Activated naive CD4-positive, alpha-beta T cell treated with anti-CD3 and anti-CD28 coated beads, Interleukin-2, amount 50 U/mL, for 16 hours (primary cell): Measurements from ENCODE around the gene NKAP.
"Not testable (repeated sequence)": the region's sequence is repeated elsewhere in the genome, so short reads cannot be mapped to it uniquely, and the experiment has no call there.

Source experiments
- DNase-seq: peaks from one replicate; pipeline ENCODE4 v3.0.0-alpha.2; 2020

Gene NKAP

DNA sequence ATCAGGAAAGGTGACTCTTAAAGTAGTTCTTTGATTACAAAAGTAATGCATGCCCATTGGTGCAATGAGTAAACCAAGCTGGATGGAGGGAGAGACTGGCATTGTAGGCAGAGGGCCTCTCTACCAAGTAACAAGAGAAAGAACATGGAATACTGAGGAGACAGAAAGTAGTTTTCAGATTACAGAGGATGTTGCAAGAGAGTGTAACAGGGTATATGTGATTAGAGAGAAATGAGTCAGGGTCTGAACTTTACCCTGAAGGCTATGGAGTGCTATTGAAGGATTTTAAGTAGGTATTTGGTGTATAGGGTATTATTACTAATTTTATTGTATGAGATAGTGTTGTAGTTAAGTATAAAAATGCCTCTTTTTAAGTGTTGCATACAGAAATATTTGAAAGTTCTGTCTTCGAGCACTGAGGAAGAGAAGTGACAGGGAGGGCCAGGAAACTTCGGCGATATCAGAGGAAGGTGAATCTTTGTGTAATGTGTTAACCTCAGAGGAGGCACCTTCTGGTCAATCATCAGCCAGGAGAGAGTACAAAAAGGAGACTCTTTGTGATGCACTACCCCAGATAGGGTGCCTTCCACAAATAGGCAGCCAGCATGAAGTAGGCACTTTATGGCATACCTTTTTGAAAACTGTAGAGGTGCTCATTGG lies 8.2 kb downstream of the NKAP start:
- no peak for DNase-seq

DNA sequence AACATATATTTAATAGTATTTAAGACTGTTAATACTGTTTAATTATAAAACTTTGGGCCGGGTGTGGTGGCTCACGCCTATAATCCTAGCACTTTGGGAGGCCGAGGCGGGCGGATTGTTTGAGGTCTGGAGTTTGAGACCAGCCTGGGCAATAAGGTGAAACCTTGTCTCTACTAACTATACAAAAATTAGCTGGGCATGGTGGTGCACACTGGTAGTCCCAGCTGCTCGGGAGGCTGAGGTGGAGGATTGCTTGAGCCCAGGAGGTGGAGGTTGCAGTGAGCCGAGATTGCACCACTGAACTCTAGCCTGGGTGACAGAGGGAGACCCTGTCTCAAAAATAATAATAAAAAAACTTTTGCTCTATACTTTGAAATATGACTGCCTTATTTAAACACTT lies 21.2 kb downstream of the NKAP start:
- not testable (repeated sequence) for DNase-seq

DNA sequence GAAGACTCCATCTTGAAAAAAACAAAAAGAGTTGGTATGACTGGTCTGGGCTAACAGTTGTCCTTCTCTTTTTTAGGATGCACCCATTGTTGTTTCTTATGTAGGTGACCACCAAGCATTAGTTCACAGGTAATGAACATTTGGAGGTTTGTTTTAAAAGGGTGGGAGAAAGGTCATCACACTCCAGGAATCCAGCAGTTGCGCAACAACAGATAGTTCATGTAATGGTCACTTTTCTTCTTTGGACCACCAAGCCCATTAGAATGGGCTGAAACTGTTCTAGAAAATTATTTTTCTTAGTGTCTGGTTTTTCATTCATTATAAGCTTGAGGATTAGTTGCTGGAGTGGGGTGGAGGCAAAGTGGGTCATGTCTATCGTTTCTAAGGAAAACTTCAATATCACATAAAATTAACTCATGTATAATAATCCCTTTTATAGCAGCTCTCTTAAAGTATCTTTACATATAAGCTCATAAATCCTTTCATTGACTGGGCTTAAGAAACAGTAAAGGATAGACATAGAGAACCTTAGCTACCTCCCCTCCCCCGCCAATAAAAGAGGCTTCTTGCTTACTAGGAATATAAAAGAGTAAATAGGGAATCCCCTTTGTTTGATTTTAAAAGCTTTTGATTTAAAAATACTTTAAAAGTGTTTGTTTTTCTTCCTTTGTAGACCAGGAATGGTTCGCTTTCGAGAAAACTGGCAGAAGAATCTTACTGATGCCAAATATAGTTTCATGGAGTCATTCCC lies 23.5 kb downstream of the NKAP start:
- DNase-seq: no peak

DNA sequence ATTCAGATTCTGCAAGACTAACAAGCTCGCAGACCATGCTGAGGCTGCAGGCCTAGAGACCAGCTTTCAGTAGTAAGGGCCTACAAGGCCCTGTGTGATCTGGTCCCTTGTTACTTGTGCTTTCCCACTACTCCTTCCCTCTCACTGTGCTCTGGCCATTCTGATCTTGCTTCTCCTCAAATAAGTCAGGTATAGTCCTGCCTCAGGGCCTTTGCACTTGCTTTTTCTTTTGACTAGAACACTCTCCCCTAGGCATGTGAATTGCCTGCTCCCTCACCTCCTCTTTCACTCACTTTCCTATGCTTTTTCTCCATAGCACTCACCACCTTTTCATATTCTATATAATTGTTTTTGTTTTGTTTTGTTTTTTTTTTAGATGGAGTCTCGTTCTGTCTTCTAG lies 25.7 kb downstream of the NKAP start:
- DNase-seq: no peak

DNA sequence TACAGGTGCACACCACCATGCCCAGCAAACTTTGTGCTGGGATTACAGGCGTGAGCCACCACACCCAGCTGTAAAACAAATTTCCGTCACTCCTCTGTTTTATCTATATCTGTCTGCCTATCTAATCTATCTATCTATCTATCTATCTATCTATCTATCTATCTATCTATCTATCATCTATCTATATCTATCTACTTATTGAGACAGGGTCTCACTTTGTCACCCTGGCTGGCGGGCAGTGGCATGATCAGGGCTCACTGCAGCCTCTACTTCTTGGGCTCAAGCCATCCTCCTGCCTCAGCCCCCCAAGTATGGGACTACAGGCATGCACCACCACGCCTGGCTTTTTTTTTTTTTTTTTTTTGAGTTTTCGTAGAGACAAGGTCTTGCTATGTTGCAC lies 27.2 kb downstream of the NKAP start:
- DNase-seq: no peak

DNA sequence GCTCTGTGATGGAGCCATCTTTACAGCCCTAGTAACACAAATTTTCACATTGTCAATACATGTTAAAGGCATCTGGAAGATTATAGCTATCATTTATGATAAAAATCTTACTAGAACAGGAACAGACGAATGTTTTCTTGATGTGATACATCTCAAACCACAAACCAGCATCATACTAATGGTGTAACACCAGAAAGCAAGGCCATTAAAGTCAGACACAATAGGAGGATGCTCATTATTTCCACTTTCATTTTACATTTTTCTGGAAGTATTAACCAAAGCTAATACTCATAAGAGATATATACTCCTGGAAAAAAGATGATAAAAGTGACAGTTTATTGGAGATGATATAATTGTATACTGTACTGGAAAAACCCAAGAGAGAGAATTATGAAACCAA lies 42.6 kb downstream of the NKAP start:
- DNase-seq: no peak

DNA sequence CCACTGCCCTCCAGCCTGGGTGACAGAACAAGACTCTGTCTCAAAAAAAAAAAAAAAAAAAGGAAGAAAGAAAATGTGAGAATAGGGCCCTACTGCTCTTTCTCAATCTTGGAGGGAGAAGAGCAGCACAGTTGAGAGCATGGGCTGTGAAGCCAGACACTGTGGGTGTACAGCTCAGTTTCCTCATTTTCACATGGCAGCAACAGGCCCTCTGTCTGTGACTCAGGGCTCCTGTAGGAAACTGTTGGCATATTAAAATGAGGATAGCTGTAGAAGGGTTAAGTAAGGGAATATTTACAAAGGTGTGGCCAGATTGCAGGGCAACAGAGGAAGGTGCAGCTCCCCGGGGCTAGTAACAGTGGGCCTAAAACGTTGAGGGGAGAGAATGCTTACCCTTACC lies 44.4 kb downstream of the NKAP start:
- DNase-seq: no peak

DNA sequence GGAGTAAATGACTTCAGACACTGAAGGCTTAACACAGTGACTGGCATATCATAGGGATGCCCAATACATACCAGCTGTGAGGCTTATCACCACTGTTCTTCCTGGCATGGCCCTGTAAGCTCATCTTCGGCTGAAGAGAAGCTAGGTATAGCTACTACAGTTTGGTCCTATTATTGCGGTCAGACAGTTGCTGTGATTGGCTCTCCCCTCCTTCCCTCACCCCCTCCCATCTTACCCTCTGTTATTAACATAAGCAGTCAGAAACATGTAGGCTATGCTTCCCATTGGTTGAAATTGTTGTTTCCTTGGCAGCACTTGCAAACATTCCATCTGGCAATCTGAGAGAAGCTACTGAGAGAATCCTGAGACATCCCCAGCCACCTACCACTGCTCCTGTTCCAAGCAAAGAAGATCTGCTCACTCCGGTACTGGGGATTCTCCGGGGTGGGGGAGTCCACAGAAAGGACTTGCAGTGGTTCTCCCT lies 47.7 kb downstream of the NKAP start, which contains the start of gene AKAP14:
Gene AKAP14, plus strand, starts transcription at position 51 of the 484 bp plus-strand sequence. CDS start 7,331 bp downstream, outside the sequence.
- no peak for DNase-seq

DNA sequence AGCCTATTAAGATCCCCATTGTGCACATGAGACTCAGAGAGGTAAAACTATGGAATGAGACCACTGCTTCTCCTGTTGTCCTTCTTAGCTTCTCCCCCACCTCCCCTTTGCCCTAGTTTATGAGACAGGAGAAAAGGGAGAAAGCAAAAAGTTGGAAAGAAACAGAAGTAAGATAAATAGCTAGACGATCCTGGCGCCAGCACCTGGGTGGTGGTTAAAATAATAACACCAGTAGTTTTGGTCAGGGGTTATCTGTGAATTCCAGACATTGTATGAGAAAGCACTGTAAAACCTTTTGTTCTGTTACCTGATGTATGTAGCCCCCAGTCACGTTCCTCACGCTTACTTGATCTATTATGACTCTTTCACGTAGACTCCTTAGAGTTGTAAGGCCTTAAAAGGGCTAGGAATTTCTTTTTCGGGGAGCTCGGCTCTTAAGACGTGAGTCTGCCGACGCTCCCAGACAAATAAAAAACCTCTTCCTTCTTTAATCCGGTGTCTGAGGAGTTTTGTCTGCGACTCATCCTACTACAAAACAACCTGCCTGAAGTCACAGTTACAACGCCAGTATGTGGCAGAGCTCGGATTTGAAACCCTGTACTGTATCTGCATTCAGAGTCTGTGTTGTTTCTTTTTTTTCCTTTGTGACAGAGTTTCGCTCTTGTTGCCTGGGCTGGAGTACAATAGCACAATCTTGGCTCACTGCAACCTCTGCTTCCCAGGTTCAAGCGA lies 51.4 kb downstream of the NKAP start:
- DNase-seq: not testable (repeated sequence)

DNA sequence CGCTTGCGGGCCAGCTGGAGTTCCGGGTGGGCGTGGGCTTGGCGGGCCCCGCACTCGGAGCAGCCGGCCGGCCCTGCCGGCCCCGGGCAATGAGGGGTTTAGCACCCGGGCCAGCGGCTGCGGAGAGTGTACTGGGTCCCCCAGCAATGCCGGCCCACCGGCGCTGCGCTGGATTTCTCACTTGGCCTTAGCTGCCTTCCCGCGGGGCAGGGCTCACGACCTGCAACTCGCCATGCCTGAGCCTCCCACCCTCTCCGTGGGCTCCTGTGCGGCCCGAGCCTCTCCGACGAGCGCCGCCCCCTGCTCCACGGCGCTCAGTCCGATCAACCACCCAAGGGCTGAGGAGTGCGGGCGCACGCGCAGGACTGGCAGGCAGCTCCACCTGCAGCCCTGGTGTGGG lies 52.9 kb downstream of the NKAP start:
- not testable (repeated sequence) for DNase-seq

DNA sequence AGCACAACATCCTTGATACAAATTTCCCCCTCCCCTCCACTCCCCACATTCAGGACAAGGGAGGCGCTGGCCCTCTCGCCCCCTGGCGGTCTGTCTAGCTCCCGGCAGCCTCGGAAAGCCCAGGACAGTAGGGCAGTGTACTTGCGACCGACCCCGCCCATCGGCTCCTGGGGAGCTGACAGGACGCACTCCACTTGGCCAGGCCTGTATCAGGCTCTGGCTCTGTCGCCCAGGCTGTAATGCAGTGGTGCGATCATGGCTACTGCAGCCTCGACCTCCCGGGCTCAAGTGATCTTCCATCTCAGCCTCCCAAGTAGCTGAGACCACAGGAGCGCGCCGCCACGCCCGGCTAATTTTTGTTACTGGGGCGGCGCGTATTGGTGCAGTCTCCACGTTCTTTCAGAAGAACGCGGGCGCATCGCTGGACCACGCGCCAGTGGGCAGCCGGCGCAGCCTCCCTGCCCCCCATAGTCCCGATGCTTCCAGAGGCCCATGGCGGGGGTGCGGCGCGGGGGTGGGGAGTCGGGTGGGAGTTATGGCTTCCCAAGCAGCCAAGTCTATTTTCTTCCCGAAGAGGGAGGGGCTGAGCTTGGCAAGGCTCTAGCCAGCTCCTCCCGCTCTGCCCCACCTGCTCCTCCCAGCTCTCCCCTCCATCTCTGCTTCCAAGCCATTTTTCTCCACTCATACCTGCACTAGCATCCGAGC lies 55.7 kb downstream of the NKAP start:
- peak; percentile 54 for DNase-seq

DNA sequence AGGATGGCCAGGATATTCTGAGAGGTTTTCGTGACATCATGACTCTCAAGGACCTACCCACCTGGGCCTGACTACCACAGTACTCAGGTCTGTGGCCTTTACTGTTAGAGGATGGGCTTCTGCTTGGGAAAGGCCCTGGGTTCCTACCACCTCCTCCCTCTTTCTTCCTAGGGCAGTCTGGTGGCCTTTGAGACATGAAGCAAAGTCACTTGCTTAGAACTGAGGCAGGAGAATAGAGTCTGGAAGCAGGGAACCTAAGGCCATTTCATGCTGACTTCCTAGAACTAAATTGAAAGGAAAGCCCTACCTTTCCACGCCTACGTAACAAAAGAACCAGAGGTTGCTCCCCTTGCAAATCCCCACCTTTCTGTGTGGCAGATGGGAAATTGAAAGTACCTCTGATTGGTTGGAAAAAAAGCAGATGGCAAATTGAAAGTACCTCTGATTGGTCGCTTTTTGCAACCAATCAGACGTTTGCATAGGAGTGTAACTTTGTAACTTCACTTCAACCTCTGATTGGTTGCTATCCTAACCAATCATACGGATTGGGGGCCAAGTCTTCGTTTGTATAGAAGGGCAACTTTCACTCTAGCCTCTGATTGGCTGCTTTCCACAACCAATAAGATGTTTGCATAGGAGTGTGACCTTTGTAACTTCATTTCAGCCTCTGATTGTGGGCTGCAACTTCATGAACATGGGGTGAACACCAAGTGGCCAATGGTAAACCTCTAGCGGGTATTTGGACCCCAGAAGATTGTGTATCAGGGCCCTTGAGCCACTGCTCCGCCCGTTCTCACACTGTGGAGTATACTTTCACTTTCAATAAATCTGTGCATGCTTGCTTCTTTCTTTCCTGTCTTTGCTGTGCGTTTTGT lies 57.8 kb downstream of the NKAP start:
- no peak for DNase-seq

DNA sequence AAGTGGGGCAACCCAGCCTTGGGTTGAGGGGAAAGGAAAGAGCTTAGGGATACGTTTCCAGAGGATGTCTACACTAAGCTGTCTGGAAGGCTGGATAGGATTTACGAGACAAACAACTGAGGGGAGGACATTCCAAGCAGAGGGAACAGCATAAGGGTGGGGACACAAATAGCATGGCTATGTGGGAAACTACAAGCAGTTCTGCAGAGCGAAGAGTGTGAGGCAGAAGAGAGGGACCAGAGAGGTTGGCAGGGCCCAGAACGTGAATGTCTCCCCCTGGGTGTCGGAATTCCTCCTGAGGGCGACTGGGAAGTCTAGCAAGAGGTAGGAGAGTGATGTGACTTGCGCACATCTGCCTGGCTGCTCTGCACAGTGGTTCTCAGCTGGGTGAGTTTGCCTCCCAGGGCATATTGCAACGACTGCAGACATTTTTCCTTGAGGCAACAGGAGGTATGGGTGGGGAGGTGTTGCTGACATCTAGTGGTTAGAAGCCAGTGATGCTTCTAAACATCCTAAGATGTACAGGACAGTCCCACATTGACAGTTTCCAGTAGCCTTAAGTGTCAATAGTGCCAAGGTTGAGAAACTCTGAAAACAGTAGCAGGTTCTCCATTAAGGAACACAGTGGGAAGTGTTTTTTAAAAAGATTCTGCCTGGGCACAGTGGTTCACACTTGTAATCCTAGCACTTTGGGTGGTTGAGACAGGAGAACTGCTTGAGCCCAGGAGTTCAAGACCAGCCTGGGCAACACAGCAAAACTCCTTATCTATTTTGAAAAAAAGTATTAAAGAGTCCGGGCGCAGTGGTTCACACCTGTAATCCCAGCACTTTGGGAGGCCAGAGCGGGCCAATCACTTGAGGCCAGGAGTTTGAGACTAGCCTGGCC lies 62.8 kb downstream of the NKAP start:
- DNase-seq: peak; percentile 14

DNA sequence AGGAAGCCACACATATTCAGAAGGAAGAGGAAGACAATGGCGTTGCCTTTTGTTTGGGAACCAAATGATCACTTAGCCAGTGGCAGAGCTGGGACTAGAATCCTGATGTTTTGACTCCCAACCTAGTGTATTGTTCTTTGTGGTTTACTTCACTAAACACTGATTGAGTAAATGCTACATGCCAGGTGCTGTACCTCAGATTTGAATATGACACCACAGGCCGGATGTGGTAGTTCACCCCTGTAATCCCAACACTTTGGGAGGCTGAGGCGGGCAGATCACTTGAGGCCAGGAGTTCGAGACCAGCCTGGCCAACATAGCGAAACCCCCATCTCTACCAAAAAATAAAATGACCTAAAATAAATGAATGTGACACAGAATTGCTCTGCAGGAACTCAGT lies 63.5 kb downstream of the NKAP start:
- no peak for DNase-seq

DNA sequence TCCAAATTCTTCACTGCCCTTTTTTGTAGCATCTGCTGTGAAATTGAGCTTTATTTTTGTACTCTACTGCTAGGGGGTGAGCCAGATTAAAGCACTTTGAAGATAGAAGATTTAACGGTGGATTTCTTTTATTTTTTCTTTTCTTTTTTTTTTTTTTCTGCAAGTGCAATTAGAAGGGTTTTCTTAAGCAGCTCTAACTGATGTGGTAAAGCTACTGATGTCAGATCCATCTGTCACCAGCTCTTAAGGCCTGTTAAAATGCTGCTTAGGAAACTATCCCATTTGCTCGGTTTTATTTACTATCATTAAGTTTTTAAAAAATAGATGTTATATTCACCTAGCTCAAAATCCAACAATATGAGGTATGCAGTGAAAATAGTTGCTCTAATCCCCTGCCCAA lies 64.8 kb downstream of the NKAP start:
- no peak for DNase-seq

DNA sequence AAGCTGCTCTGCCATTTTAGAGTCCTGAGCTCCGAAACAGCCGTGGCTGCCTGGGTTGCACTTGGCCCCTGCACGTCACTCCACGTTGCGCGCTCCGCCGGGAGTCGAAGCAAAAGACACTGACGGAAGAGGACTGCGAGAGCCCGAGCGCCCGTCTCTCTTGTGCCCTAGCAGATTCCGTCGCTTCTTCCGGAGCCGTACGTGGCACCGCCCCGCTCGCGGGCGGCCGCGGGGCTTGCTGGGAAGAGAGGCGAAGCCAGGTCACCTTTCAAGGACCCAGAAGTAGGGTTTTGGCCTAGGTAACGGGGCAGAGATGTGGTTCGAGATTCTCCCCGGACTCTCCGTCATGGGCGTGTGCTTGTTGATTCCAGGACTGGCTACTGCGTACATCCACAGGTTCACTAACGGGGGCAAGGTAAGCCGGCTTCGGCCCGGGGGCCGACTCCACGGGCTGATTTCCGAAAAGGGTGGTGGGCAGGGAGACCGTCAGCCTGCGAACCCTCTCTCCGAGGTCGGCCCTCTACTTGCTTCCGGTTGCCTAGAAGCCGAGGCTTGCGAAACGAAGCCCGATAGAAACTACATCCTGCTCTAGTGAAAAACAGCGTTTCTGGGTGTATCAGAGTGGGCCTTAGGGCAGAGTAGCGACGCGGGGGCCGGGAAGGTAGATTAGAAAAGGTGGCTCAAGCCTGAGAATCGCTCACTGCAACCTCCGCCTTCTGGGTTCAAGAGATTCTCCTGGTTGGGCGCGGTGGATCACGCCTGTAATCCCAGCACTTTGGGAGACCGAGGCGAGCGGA lies 71.8 kb downstream of the NKAP start, which contains the start of the genes NDUFA1 and RNF113A:
Gene NDUFA1, plus strand, starts transcription at position 234 of the 797 bp plus-strand sequence. Its CDS starts 80 bp downstream, at position 314.
Gene RNF113A, minus strand, starts transcription at position 135 of the 797 bp plus-strand sequence. Its CDS starts 120 bp downstream, at position 15.
- peak; percentile 84 for DNase-seq

DNA sequence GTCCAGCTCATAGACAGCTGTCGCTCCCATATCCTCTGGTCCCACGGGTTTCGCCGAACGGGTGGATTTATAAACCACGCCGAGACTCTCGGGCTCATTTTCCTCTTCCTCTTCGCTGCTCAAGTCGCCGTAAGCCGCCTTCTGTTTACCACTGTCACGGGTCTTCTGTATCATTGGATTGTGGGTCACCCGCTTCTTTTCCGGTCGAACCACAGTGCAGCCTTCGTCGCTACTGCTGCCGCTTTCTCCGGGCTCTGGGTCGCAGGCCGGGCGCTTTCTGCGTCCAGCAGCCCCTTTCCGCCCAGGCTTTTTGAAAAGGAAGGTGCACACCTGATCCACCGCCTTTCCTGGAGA lies 72.3 kb downstream of the NKAP start:
- DNase-seq: no peak
